Coronary artery (tissue), 2 donors: Measurements from ENCODE around the gene ARHGAP10.

Experiments used
- DNase-seq: peaks from one replicate; pipeline ENCODE4 v3.0.0-alpha.2; 2017; ENCODE audit warnings: low spot score
- H3K27ac ChIP-seq, 2 donors: fragments of 200-600 bp; sonication (generic); one replicate each; pipeline ENCODE4 v1.5.1; 2016 to 2019
- H3K4me3 ChIP-seq: fragments of 200-600 bp; sonication (generic); 2 replicates; pipeline ENCODE4 v1.5.1; 2016; ENCODE audit warnings: mild to moderate bottlenecking, moderate library complexity
- TF ChIP-seq, protein P1 (sequence below): fragments of 200-600 bp; sonication (generic); IDR thresholded peaks from one replicate; pipeline ENCODE4 v1.5.1; 2019; ENCODE audit warnings: antibody characterized with exemption

The ARHGAP10 gene

DNA sequence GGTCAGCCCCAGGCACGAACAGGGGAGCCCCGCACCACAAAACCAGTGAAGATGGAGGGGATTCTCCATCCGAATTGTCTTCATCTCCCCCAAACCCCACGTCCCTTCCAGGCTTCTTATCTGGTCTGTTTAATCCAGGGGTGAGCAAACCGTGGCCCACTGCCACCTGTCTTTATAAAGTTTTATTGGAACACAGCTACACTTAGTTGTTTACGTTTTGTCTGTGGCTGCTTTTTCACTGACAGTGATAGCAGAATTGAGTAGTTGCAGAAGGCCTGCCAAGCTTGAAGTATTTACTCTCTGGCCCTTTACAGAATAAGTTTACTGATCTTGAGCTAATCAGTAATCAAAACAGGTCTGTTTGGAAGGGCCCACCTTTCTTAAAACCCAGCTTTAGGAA is 324.0 kb downstream of the ARHGAP10 start:
- no peak overlapping the region for H3K4me3 ChIP-seq
- no peak for DNase-seq
- TF ChIP-seq, protein P1, sequence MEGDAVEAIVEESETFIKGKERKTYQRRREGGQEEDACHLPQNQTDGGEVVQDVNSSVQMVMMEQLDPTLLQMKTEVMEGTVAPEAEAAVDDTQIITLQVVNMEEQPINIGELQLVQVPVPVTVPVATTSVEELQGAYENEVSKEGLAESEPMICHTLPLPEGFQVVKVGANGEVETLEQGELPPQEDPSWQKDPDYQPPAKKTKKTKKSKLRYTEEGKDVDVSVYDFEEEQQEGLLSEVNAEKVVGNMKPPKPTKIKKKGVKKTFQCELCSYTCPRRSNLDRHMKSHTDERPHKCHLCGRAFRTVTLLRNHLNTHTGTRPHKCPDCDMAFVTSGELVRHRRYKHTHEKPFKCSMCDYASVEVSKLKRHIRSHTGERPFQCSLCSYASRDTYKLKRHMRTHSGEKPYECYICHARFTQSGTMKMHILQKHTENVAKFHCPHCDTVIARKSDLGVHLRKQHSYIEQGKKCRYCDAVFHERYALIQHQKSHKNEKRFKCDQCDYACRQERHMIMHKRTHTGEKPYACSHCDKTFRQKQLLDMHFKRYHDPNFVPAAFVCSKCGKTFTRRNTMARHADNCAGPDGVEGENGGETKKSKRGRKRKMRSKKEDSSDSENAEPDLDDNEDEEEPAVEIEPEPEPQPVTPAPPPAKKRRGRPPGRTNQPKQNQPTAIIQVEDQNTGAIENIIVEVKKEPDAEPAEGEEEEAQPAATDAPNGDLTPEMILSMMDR, result no peak
- no peak overlapping the region for H3K27ac ChIP-seq

DNA sequence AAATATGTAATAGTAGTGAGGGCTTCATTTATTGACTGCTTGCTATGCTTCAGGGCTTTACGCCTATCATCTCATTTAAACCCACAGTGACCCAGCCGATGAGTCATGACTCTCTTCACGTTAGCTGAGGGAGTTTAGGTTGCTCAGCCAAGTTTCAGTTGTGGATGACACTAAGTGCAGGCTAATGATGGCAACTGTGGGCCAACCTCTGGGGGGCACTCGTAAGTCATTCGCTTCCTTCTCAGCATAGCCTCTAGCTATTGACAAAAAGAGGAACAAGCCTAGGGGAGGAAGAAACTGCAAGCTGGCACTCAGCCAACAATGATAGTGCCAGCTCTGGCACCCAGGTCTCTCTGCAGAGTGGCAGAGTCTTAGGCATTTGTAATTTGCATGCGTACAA is 325.0 kb downstream of the ARHGAP10 start:
- DNase-seq, result no peak
- TF ChIP-seq, protein P1, result no peak
- H3K4me3 ChIP-seq, result no peak overlapping the region
- H3K27ac ChIP-seq, result no peak overlapping the region

DNA sequence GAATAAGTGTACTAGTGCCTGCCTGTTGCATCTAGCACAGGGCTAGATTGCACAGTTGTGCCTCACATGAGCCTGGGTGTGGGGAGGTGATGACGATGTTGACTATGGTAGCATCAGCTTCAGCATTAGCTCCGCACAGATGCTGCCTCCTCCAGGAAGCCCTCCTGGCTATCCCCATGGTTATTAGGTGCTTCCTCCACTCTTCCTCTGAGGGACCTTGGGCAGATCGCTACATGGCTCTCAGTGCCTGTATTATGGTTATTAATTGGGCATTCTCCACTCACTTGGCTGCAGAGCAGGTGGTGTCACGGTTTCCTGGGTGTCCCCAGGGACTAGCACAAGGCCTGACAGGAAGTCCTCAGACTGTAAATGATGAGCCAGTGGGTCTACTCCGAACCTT is 325.6 kb downstream of the ARHGAP10 start:
- no peak for DNase-seq
- TF ChIP-seq, protein P1, result no peak
- Histone ChIP-seq H3K4me3 (no peak overlapping the region), H3K27ac (no peak overlapping the region)

DNA sequence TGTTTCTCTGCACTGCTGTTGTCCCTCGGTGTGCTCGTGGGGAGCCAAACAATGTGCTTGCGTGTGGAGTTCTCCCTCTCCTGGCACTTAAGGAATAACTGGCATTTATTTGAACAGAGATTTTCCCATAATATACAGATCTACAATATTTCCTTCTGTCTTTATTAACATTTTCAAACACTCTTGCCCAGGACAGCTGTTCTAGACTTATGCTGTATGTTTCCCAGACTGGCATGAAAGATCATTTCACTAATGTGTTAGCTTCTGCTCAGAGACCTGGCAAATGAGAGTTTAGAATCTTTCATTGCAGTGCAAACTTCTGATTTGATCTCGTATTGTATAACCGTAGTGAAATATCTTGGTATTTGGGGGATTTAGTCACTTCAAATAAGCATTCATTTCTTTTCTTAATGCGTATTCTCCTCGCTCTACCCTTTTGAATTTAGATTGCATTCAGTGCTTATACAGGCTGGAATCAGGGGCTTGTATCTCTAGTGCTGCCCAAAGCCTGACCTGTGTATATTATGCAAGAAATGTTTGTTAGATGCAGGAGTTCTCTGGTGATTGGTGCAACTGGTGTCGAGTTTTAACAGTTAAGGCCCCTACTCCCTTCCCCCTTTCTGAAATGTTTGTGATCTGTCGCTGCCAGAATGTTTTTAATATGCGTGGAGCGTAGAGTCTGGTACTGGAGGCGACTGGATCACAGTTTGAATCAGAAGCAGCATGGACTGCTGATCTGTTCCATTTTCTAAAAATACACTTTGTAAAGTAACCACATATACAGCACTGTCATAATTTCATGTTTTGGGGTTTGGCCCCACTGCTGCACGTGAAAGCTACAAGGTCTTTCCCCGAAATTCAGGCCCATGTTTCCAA is 326.3 kb downstream of the ARHGAP10 start:
- no peak overlapping the region for H3K4me3 ChIP-seq
- no peak overlapping the region for H3K27ac ChIP-seq
- DNase-seq, result no peak
- TF ChIP-seq, protein P1, result no peak

DNA sequence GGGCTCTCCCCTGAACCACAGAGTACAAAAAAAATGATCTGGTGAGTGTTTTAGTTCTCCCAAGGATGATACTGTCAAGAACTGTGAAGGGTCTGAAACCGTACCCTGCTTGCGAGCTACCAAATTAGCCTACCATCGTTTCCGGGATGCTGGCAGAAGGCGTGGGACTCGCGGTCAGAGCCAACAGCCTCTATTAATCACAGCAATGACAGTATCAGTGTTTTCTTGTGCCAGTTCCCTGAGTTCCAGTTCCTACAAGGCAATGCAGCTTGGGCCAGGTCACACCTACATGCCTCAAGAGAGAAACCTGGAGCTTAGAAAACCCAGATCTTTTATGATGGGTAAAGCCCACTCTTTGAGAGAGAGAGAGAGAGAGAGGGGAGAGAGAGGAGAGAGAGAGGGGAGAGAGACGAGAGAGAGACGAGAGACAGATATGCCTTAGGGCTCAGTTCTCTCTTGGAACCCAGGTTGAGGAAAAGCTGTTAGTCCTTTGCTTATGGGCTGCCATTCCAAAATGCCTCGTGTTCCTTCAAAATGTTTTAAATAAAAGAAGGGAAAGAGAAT is 327.8 kb downstream of the ARHGAP10 start:
- Histone ChIP-seq H3K4me3 (no peak overlapping the region), H3K27ac (no peak overlapping the region)
- TF ChIP-seq, protein P1, result no peak
- DNase-seq, result no peak

GRCh38 chr4:148060264-148061140 is 328.6 kb downstream of the ARHGAP10 start:
- no peak for DNase-seq
- TF ChIP-seq, protein P1, result no peak
- Histone ChIP-seq H3K4me3 (no peak overlapping the region), H3K27ac (no peak overlapping the region)
